ENCODE measurements around the gene BIRC6.
"Not testable (repeated sequence)": the region's sequence is repeated elsewhere in the genome, so short reads cannot be mapped to it uniquely, and the experiment has no call there.

The BIRC6 gene, protein sequence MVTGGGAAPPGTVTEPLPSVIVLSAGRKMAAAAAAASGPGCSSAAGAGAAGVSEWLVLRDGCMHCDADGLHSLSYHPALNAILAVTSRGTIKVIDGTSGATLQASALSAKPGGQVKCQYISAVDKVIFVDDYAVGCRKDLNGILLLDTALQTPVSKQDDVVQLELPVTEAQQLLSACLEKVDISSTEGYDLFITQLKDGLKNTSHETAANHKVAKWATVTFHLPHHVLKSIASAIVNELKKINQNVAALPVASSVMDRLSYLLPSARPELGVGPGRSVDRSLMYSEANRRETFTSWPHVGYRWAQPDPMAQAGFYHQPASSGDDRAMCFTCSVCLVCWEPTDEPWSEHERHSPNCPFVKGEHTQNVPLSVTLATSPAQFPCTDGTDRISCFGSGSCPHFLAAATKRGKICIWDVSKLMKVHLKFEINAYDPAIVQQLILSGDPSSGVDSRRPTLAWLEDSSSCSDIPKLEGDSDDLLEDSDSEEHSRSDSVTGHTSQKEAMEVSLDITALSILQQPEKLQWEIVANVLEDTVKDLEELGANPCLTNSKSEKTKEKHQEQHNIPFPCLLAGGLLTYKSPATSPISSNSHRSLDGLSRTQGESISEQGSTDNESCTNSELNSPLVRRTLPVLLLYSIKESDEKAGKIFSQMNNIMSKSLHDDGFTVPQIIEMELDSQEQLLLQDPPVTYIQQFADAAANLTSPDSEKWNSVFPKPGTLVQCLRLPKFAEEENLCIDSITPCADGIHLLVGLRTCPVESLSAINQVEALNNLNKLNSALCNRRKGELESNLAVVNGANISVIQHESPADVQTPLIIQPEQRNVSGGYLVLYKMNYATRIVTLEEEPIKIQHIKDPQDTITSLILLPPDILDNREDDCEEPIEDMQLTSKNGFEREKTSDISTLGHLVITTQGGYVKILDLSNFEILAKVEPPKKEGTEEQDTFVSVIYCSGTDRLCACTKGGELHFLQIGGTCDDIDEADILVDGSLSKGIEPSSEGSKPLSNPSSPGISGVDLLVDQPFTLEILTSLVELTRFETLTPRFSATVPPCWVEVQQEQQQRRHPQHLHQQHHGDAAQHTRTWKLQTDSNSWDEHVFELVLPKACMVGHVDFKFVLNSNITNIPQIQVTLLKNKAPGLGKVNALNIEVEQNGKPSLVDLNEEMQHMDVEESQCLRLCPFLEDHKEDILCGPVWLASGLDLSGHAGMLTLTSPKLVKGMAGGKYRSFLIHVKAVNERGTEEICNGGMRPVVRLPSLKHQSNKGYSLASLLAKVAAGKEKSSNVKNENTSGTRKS (N-terminal part only)

DNA sequence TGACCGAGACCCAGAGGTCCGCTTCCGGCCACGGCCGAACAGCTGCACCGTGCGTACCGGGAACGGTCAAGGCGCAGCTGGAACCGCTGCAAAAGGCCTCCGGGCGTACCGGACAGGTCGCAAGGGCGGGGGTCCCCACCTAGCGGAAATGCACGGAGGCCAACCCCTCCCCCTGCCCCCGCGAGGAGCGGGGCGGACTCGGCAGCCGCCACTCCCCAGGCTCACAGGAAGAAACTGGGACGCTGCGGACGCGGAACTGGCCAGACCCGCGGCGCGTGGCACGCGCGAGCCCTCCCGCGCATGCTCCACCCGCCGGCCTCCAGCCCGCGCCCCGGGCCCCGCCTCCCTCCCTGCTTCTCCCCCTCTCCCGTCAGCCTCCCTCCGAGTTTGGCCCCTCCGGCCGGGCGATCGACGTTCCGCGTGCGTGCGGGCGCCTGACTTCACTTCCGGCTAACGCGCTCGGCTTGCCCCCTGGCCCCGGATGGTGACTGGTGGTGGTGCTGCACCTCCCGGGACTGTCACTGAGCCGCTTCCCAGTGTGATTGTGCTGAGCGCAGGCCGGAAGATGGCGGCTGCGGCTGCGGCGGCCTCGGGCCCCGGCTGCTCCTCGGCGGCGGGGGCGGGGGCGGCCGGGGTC is at the start of gene BIRC6:
Gene BIRC6, plus strand, starts transcription at position 343 of the 637 bp plus-strand sequence. Its CDS starts 139 bp downstream, at position 482.
- Mint-ChIP-seq H3K27ac (peak within 1 kb of the TSS; percentile 99), H3K36me3 (peaks cover 11% of the 10 kb centered on the region), H3K4me3 (peak within 1 kb of the TSS; percentile 95)

GRCh38 chr2:32310577-32310976 is 46.2 kb upstream of the BIRC6 start:
- Mint-ChIP-seq H3K4me3 (no peak overlapping the region), H3K36me3 (peaks cover 12% of the 10 kb centered on the region), H3K27ac (no peak overlapping the region), H3K9me3 (no peaks in the 10 kb centered on the region), H3K4me1 (no peaks in the 10 kb centered on the region), H3K27me3 (no peaks in the 10 kb centered on the region)

More for the DNA sequence above, at the start of gene BIRC6:
- H3K9me3 Mint-ChIP-seq, result no peaks in the 10 kb centered on the region
- H3K27me3 Mint-ChIP-seq, result no peaks in the 10 kb centered on the region
- peaks cover 38% of the 10 kb centered on the region for H3K4me1 Mint-ChIP-seq

GRCh38 chr2:32314886-32315285 is 41.9 kb upstream of the BIRC6 start:
- Mint-ChIP-seq H3K4me1 (no peaks in the 10 kb centered on the region), H3K27me3 (no peaks in the 10 kb centered on the region), H3K27ac (no peak overlapping the region), H3K36me3 (peaks cover 11% of the 10 kb centered on the region), H3K9me3 (no peaks in the 10 kb centered on the region), H3K4me3 (no peak overlapping the region)

DNA sequence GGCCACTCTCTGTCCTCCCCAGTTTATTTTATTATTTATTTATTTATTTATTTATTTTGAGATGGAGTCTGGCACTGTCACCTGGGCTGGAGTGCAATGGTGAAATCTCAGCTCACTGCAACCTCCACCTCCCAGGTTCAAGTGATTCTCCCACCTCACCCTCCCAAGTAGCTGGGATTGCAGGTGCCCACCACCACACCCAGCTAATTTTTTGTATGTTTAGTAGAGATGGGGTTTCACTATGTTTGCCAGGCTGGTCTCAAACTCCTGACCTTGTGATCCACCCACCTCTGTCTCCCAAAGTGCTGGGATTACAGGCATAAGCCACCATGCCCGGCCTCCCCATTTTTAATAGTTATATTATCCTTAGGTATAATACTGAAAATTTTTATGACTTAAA is 28.1 kb upstream of the BIRC6 start:
- H3K9me3 Mint-ChIP-seq, H3K27me3 Mint-ChIP-seq, H3K27ac Mint-ChIP-seq, H3K4me3 Mint-ChIP-seq, H3K4me1 Mint-ChIP-seq: not testable (repeated sequence)
- H3K36me3 Mint-ChIP-seq, result peaks cover 15% of the 10 kb centered on the region

DNA sequence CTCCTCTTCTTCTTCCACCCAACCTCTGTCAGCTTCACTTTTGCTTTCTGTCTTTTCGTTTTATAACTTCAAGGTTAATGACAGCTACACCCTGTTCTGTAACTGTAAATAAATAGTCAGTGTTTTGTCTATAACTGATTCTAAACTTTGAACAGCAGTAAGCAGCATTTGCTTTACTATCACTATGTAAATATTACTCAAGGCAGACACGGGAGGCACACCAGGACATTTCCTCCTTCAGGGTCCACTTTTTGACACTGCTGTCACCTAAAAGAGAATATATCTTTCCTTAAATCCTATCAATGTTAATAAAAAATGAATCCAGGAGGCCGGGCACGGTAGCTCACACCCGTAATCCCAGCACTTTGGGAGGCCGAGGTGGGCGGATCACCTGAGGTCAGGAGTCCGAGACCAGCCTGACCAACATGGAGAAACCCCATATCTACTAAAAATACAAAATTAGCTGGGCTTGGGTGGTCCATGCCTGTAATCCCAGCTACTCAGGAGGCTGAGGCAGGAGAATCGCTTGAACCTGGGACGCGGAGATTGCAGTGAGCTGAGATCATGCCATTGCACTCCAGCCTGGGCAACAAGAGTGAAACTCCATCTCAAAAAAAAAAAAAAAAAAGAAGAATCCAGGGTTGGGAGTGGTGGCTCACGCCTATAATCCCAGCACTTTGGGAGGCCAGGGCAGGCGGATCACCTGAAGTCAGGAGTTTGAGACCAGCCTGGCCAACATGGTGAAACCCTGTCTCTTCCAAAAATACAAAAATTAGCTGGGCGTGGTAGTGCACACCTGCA is 27.4 kb upstream of the BIRC6 start:
- H3K4me3 Mint-ChIP-seq, H3K4me1 Mint-ChIP-seq, H3K27me3 Mint-ChIP-seq, H3K9me3 Mint-ChIP-seq, H3K27ac Mint-ChIP-seq: not testable (repeated sequence)
- H3K36me3 Mint-ChIP-seq, result peaks cover 15% of the 10 kb centered on the region

- H3K4me3 Mint-ChIP-seq, result no peak overlapping the region
- no peaks in the 10 kb centered on the region for H3K4me1 Mint-ChIP-seq
- H3K27ac Mint-ChIP-seq, result no peak overlapping the region
- H3K9me3 Mint-ChIP-seq, result no peaks in the 10 kb centered on the region
- H3K36me3 Mint-ChIP-seq, result peaks cover 15% of the 10 kb centered on the region
- H3K27me3 Mint-ChIP-seq, result no peaks in the 10 kb centered on the region
Observed at GRCh38 chr2:32330136-32330535, 26.7 kb upstream of the BIRC6 start.

DNA sequence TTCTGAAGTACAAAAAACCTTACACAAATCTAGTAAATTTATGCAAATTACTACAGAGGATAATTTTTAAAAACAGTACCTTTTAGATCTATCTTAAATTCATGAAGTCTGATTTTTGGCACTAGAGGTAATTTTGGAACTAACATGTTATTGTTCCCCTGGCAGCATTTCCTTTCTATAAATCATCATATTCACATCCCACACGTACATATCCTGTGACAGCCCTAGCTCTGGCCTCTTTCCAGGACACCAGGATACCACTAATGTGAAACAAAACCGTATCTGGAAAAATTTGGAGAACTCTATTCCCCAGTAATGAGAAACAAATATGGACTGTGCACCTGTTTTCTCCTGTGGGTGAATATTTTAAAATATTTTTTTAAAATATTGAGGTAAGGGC is 14.0 kb upstream of the BIRC6 start:
- H3K4me1 Mint-ChIP-seq, result no peaks in the 10 kb centered on the region
- no peaks in the 10 kb centered on the region for H3K9me3 Mint-ChIP-seq
- peaks cover 2% of the 10 kb centered on the region for H3K36me3 Mint-ChIP-seq
- no peaks in the 10 kb centered on the region for H3K27me3 Mint-ChIP-seq
- H3K27ac Mint-ChIP-seq, result no peak overlapping the region
- H3K4me3 Mint-ChIP-seq, result no peak overlapping the region

- not testable (repeated sequence) for H3K4me3 Mint-ChIP-seq, H3K36me3 Mint-ChIP-seq, H3K4me1 Mint-ChIP-seq, H3K27ac Mint-ChIP-seq, H3K9me3 Mint-ChIP-seq, H3K27me3 Mint-ChIP-seq
Observed at GRCh38 chr2:32350797-32351196, 6.0 kb upstream of the BIRC6 start.

DNA sequence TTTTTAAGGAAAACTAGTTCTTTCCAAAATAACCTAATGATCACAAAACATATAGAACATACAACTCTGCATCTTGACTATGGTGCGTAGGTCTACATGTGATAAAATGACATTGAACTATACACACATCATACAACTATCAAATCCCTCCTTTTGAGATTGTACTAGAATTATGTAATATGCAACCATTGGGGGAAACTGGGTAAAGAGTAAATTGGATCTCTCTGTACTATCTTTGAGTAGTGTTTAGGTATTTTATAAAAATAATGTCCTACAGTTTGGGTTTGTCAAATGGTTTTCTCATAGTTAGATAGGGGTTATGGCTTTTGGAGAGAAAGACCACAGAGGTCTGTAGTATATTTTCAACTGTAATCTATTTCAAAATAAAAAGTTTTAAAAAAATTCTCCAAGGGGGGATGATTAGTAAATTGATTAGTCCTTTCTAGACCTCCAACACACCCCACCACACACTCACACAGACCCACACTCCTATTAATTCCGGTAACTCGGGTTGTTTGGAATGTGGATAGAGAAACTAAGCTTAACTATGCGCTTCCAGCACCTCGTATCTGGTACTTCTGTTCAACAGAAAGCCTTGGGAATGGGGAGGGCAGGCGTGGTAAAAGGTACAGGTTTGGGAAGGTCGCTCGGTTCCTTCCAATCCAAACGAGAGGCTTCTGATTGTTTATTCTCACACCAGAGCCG is 695 bp upstream of the BIRC6 start:
- Mint-ChIP-seq H3K27me3 (no peaks in the 10 kb centered on the region), H3K9me3 (no peaks in the 10 kb centered on the region), H3K36me3 (peaks cover 5% of the 10 kb centered on the region), H3K4me1 (peaks cover 32% of the 10 kb centered on the region), H3K4me3 (peak overlapping the region; percentile 85), H3K27ac (peak overlapping the region; percentile 93)

DNA sequence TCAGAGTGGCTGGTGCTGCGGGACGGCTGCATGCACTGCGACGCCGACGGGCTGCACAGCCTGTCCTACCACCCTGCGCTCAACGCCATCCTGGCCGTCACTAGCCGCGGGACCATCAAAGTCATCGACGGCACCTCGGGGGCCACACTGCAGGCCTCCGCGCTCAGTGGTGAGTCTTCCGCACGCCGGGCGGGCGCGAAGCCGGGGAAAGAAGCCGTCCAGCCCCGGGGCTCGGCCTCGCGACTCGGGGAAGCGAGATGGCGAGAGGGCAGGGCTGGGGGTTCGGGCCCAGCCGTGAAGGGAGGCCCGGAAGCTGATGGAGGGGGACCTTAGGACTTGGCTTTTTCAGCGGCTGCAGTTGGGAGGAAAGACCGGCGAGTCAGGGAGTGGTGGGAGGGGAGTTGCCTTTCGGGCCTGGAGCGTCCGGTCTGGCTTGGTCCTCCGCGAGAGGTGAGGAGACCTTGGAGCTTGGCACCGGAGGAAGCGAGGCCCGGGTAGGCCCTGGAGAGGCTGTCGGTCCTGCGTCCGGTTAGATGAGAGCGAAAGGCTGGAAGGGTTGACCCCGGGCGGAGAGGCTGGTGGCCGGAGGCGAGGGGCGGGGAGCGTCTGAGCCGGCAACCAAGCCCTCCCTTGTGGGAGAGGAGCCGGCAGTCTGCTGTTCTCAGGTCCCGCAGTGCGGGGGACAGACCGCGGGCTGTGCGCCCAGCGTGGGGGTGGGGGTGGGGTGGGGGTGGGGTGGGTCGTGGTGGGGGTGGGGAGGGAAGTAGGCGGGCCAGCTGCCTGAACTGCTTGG is 691 bp downstream of the BIRC6 start:
- Mint-ChIP-seq H3K27ac (peak overlapping the region; percentile 99), H3K4me3 (peak overlapping the region; percentile 95), H3K36me3 (peaks cover 11% of the 10 kb centered on the region), H3K27me3 (no peaks in the 10 kb centered on the region), H3K9me3 (no peaks in the 10 kb centered on the region), H3K4me1 (peaks cover 45% of the 10 kb centered on the region)

- Mint-ChIP-seq H3K27ac (peak overlapping the region; percentile 66), H3K4me3 (peak overlapping the region; percentile 95), H3K27me3 (no peaks in the 10 kb centered on the region), H3K9me3 (no peaks in the 10 kb centered on the region), H3K36me3 (peaks cover 11% of the 10 kb centered on the region), H3K4me1 (peaks cover 50% of the 10 kb centered on the region)
Observed at GRCh38 chr2:32358111-32358482, 1.3 kb downstream of the BIRC6 start.

DNA sequence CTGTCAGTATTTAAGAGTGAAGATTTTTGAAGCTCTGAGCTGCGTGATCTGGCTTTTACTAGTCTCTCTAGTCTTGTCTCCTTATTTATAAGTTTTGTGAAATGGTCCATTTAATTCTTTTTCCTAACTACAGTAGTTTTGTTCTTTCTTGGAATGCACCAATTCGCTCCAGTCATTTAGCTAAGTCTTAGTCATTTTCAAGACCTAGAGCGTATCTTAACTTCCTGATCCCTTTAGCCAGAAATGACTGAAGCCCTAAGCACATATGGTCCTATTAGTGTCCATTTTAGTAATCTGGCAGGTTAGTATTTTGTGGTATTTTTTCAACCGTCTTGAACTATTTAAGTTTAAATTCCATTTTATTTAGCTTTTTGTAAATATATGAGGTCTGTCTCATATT is 3.6 kb downstream of the BIRC6 start:
- H3K36me3 Mint-ChIP-seq, result peaks cover 11% of the 10 kb centered on the region
- no peaks in the 10 kb centered on the region for H3K27me3 Mint-ChIP-seq
- H3K27ac Mint-ChIP-seq, result no peak overlapping the region
- peaks cover 70% of the 10 kb centered on the region for H3K4me1 Mint-ChIP-seq
- peak overlapping the region; percentile 19 for H3K4me3 Mint-ChIP-seq
- H3K9me3 Mint-ChIP-seq, result no peaks in the 10 kb centered on the region

DNA sequence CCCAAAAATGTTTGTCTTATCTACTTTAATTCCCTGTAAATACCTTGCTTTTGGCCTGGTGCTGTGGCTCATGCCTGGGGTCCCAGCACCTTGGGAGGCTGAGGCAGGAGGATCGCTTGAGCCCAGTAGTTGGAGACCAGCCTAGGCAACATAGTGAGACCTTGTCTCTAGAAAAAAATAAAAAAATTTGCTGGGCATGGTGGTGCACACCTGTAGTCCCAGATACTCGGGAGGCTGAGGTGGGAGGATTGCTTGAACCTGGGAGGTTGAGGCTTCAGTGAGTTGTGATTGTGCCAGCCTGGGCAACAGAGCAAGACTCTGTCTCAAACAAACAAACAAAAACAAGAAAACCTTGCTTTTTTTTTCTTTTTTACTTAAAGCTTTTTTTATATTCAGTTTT is 6.2 kb downstream of the BIRC6 start:
- H3K27ac Mint-ChIP-seq, H3K9me3 Mint-ChIP-seq, H3K27me3 Mint-ChIP-seq, H3K4me3 Mint-ChIP-seq: not testable (repeated sequence)
- Mint-ChIP-seq H3K4me1 (peaks cover 87% of the 10 kb centered on the region), H3K36me3 (peaks cover 14% of the 10 kb centered on the region)

Data from activated naive CD4-positive, alpha-beta T cell treated with anti-CD3 and anti-CD28 coated beads, Interleukin-2, amount 50 U/mL, for 24 hours (primary cell).